ENCODE measurements around the gene DAP. TPM values are rescaled to one million over a fixed set of nuclear protein-coding genes. Genes with fewer than 3 reads are reported as not detected.
A peak's percentile ranks its signal among the peaks of the same experiment; 100 is the strongest.

DAP gene
- total RNA-seq, 1 experiment from 2014 or later: 108 TPM

- in situ Hi-C loops (cut with HindIII; ENCODE audit: low pct_unique_long_range_greater_than_20kb, low sequenced_read_pairs) (no loop called here), intact Hi-C loops (cut with micrococcal nuclease; ENCODE audit: unreplicated experiment) (no loop called here)
- no peak for DNase-seq (ENCODE audit: low read depth, low spot score)
- no peak for TF ChIP-seq SIN3A (IDR thresholded peaks at IDR 0.05; ENCODE audit: borderline replicate concordance, insufficient read depth, low read depth, low read length)
- TF ChIP-seq, protein P1, sequence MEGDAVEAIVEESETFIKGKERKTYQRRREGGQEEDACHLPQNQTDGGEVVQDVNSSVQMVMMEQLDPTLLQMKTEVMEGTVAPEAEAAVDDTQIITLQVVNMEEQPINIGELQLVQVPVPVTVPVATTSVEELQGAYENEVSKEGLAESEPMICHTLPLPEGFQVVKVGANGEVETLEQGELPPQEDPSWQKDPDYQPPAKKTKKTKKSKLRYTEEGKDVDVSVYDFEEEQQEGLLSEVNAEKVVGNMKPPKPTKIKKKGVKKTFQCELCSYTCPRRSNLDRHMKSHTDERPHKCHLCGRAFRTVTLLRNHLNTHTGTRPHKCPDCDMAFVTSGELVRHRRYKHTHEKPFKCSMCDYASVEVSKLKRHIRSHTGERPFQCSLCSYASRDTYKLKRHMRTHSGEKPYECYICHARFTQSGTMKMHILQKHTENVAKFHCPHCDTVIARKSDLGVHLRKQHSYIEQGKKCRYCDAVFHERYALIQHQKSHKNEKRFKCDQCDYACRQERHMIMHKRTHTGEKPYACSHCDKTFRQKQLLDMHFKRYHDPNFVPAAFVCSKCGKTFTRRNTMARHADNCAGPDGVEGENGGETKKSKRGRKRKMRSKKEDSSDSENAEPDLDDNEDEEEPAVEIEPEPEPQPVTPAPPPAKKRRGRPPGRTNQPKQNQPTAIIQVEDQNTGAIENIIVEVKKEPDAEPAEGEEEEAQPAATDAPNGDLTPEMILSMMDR (IDR thresholded peaks at IDR 0.05): no peak
- Histone ChIP-seq H3K4me1 (ENCODE audit: control insufficient read depth, insufficient read depth, low read length) (no peaks in the 10 kb centered on the region), H3K27me3 (ENCODE audit: control insufficient read depth, insufficient read depth, low read length) (no peaks in the 10 kb centered on the region), H3K4me3 (ENCODE audit: low read depth in 2 of 2, low read length in 2 of 2) (no peak overlapping the region), H3K9me3 (ENCODE audit: control insufficient read depth, insufficient read depth, low read depth, low read length) (no peaks in the 10 kb centered on the region), H3K36me3 (ENCODE audit: control insufficient read depth, insufficient read depth, low read length) (no peaks in the 10 kb centered on the region), H3K27ac (ENCODE audit: low read length) (no peak overlapping the region)
- ChIA-PET POLR2A (no interaction called here), CTCF (no interaction called here)
- BruUV-seq (replicated peaks): no TSS peak
- ATAC-seq: no peak
These were observed 84.8 kb downstream of the DAP start for GRCh38 chr5:10676224-10676623.

DNA sequence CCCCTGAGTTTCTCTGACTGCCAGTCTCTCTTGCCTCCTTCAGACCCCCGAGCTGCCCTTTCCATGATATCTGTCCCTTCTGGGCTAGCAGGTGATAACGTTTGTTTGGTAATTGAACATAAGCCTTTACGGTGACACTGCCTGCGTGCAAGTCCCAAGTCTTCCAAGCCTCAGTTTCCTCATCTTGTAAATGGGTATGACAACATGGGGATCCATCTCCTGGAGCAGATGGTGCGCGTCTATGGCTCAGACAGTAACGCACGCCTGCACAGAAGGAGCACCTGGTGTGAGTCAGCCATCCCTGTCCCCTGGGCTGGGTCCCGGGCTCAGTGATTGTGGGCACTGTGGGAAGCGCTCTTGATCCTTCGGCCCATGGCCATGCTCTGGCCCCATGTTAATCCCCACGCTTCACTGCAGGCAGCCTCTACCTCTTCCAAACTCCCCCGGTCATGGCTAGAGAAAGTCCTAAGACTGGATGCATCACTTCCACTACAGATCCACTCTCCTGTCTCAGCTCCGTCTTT is 85.8 kb downstream of the DAP start:
- no TSS peak for BruUV-seq (replicated peaks)
- Histone ChIP-seq H3K4me1 (ENCODE audit: control insufficient read depth, insufficient read depth, low read length) (no peaks in the 10 kb centered on the region), H3K27ac (ENCODE audit: low read length) (no peak overlapping the region), H3K9me3 (ENCODE audit: control insufficient read depth, insufficient read depth, low read depth, low read length) (no peaks in the 10 kb centered on the region), H3K27me3 (ENCODE audit: control insufficient read depth, insufficient read depth, low read length) (no peaks in the 10 kb centered on the region), H3K4me3 (ENCODE audit: low read depth in 2 of 2, low read length in 2 of 2) (no peak overlapping the region), H3K36me3 (ENCODE audit: control insufficient read depth, insufficient read depth, low read length) (no peaks in the 10 kb centered on the region)
- CTCF ChIA-PET: no interaction called here
- ATAC-seq (peak; percentile 9; the same call in 1 of the 2 replicates), DNase-seq (ENCODE audit: low read depth, low spot score) (no peak)
- in situ Hi-C loops (cut with HindIII; ENCODE audit: low pct_unique_long_range_greater_than_20kb, low sequenced_read_pairs) (no loop called here), intact Hi-C loops (cut with micrococcal nuclease; ENCODE audit: unreplicated experiment) (no loop called here)
- TF ChIP-seq TCF7L2 (IDR thresholded peaks at IDR 0.05; ENCODE audit: low read depth, low read length) (no peak), POLR2AphosphoS5 (IDR thresholded peaks at IDR 0.05; ENCODE audit: low read depth, low read length) (no peak), SIN3A (IDR thresholded peaks at IDR 0.05; ENCODE audit: borderline replicate concordance, insufficient read depth, low read depth, low read length) (no peak)
- TF ChIP-seq, protein P1 (IDR thresholded peaks at IDR 0.05): no peak
- TF ChIP-seq, protein P2, sequence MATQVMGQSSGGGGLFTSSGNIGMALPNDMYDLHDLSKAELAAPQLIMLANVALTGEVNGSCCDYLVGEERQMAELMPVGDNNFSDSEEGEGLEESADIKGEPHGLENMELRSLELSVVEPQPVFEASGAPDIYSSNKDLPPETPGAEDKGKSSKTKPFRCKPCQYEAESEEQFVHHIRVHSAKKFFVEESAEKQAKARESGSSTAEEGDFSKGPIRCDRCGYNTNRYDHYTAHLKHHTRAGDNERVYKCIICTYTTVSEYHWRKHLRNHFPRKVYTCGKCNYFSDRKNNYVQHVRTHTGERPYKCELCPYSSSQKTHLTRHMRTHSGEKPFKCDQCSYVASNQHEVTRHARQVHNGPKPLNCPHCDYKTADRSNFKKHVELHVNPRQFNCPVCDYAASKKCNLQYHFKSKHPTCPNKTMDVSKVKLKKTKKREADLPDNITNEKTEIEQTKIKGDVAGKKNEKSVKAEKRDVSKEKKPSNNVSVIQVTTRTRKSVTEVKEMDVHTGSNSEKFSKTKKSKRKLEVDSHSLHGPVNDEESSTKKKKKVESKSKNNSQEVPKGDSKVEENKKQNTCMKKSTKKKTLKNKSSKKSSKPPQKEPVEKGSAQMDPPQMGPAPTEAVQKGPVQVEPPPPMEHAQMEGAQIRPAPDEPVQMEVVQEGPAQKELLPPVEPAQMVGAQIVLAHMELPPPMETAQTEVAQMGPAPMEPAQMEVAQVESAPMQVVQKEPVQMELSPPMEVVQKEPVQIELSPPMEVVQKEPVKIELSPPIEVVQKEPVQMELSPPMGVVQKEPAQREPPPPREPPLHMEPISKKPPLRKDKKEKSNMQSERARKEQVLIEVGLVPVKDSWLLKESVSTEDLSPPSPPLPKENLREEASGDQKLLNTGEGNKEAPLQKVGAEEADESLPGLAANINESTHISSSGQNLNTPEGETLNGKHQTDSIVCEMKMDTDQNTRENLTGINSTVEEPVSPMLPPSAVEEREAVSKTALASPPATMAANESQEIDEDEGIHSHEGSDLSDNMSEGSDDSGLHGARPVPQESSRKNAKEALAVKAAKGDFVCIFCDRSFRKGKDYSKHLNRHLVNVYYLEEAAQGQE (IDR thresholded peaks at IDR 0.05; ENCODE audit: insufficient read depth in 1 of 2, low read depth in 2 of 2, low read length in 1 of 2): no peak
- POLR2A ChIA-PET: no interaction called here
